Mesenchymal stem cell (in vitro differentiated cells and primary cell): Measurements from ENCODE around the gene ADAMTS20.

ENCODE experiments used
- DNase-seq: peaks from one replicate; pipeline ENCODE4 v3.0.0-alpha.2; 2013
- H2AFZ ChIP-seq: one replicate; pipeline ENCODE4 v1.6.1; 2013; ENCODE audit warnings: low read depth, mild to moderate bottlenecking, control low read depth, inconsistent platforms, low read length, moderate library complexity
- H2AK5ac ChIP-seq: 2 replicates; pipeline ENCODE4 v1.6.1; 2013; ENCODE audit warnings: low read length, moderate library complexity, mild to moderate bottlenecking, inconsistent platforms; ENCODE audit not compliant: severe bottlenecking
- H2BK120ac ChIP-seq: one replicate; pipeline ENCODE4 v1.6.1; 2013; ENCODE audit warnings: low read depth, mild to moderate bottlenecking, inconsistent platforms, low read length, moderate library complexity
- H2BK12ac ChIP-seq, 2 experiments: one replicate each; pipeline ENCODE4 v1.6.1; 2013; ENCODE audit warnings: inconsistent platforms in 2 of 2, low read length in 2 of 2, mild to moderate bottlenecking in 2 of 2, moderate library complexity in 2 of 2, control low read depth in 1 of 2
- H2BK15ac ChIP-seq: one replicate; pipeline ENCODE4 v1.6.1; 2013; ENCODE audit warnings: mild to moderate bottlenecking, low read depth, inconsistent platforms; ENCODE audit not compliant: poor library complexity, severe bottlenecking
- H2BK5ac ChIP-seq: 2 replicates; pipeline ENCODE4 v1.6.1; 2013; ENCODE audit warnings: low read depth, mild to moderate bottlenecking, low read length, control low read depth, inconsistent platforms; ENCODE audit not compliant: poor library complexity, severe bottlenecking
- H3K14ac ChIP-seq, 2 experiments: one replicate each; pipeline ENCODE4 v1.6.1; 2013; ENCODE audit warnings: inconsistent platforms in 2 of 2, low read length in 2 of 2, control low read depth in 1 of 2, mild to moderate bottlenecking in 1 of 2, moderate library complexity in 1 of 2
- H3K18ac ChIP-seq, 2 experiments: one replicate each; pipeline ENCODE4 v1.6.1; 2013; ENCODE audit warnings: inconsistent platforms in 2 of 2, low read length in 2 of 2, control low read depth in 1 of 2, low read depth in 1 of 2, mild to moderate bottlenecking in 1 of 2
- H3K23ac ChIP-seq, 2 experiments: one replicate each; pipeline ENCODE4 v1.6.1; 2013; ENCODE audit warnings: inconsistent platforms in 2 of 2, low read length in 2 of 2, mild to moderate bottlenecking in 2 of 2, moderate library complexity in 2 of 2, control low read depth in 1 of 2
- H3K27ac ChIP-seq: 2 replicates; pipeline ENCODE4 v1.5.1; 2013; ENCODE audit warnings: mild to moderate bottlenecking, moderate library complexity, low read length, control low read depth, inconsistent platforms; ENCODE audit not compliant: poor library complexity, severe bottlenecking
- H3K27me3 ChIP-seq, 2 experiments: 2 replicates each; pipeline versions ENCODE4 v1.6.1 to v1.7.0; 2013; ENCODE audit warnings: low read length in 2 of 2, mild to moderate bottlenecking in 2 of 2, moderate library complexity in 2 of 2, control low read depth in 1 of 2, inconsistent platforms in 1 of 2; ENCODE audit not compliant: control insufficient read depth in 1 of 2, insufficient read depth in 1 of 2
- H3K36me3 ChIP-seq, 2 experiments: 2 replicates each; pipeline versions ENCODE4 v1.6.1 to v1.7.0; 2013; ENCODE audit warnings: low read length in 2 of 2, control low read depth in 1 of 2, inconsistent platforms in 1 of 2, low read depth in 1 of 2, mild to moderate bottlenecking in 1 of 2; ENCODE audit not compliant: insufficient read depth in 2 of 2, control insufficient read depth in 1 of 2
- H3K4ac ChIP-seq, 2 experiments: one replicate each; pipeline ENCODE4 v1.6.1; 2013; ENCODE audit warnings: inconsistent platforms in 2 of 2, low read length in 2 of 2, mild to moderate bottlenecking in 2 of 2, moderate library complexity in 2 of 2, control low read depth in 1 of 2, low read depth in 1 of 2
- H3K4me1 ChIP-seq: 2 replicates; pipeline ENCODE4 v1.6.1; 2013; ENCODE audit warnings: low read depth, low read length, control low read depth; ENCODE audit not compliant: control insufficient read depth, insufficient read depth
- H3K4me2 ChIP-seq: 2 replicates; pipeline ENCODE4 v1.6.1; 2013; ENCODE audit warnings: low read length, mild to moderate bottlenecking, inconsistent platforms; ENCODE audit not compliant: poor library complexity, severe bottlenecking
- H3K4me3 ChIP-seq, 2 experiments: 2 replicates each; pipeline versions ENCODE4 v1.5.1 to v1.7.0; 2013; ENCODE audit warnings: low read length in 2 of 2, mild to moderate bottlenecking in 2 of 2, control low read depth in 1 of 2, low read depth in 1 of 2; ENCODE audit not compliant: insufficient read depth in 1 of 2
- H3K79me1 ChIP-seq: replicated peaks from 2 replicates; pipeline ENCODE4 v1.6.1; 2013; ENCODE audit warnings: mild to moderate bottlenecking, control low read depth, low read length, inconsistent platforms; ENCODE audit not compliant: poor library complexity, severe bottlenecking
- H3K9ac ChIP-seq: 2 replicates; pipeline ENCODE4 v1.7.0; 2013; ENCODE audit warnings: mild to moderate bottlenecking, low read length, moderate library complexity
- H3K9me3 ChIP-seq: 2 replicates; pipeline ENCODE4 v1.7.0; 2013; ENCODE audit warnings: mild to moderate bottlenecking, low read length; ENCODE audit not compliant: control insufficient read depth
- H4K8ac ChIP-seq: one replicate; pipeline ENCODE4 v1.6.1; 2013; ENCODE audit warnings: inconsistent platforms, mild to moderate bottlenecking, low read length, moderate library complexity
- H4K91ac ChIP-seq: one replicate; pipeline ENCODE4 v1.6.1; 2013; ENCODE audit warnings: mild to moderate bottlenecking, low read length, inconsistent platforms
- WGBS: methylation state at CpG from one replicate; pipeline ENCODE4 v1.1.7; 2013; ENCODE audit warnings: mixed read lengths; 5-methylcytosine and 5-hydroxymethylcytosine counted together

ADAMTS20 gene

GRCh38 chr12:43338848-43339526 is 213.0 kb downstream of the ADAMTS20 start:
- H2BK12ac ChIP-seq: no peak overlapping the region
- no peak overlapping the region for H3K4me3 ChIP-seq
- no peaks in the 10 kb centered on the region for H3K79me1 ChIP-seq
- peaks cover 2% of the 10 kb centered on the region for H3K4me1 ChIP-seq
- no peak overlapping the region for H3K4ac ChIP-seq
- no peak overlapping the region for H4K91ac ChIP-seq
- no peak overlapping the region for H2BK5ac ChIP-seq
- no peaks in the 10 kb centered on the region for H3K27me3 ChIP-seq
- H2AK5ac ChIP-seq: peak overlapping the region; percentile 28
- peak; percentile 85 for DNase-seq
- no peaks in the 10 kb centered on the region for H3K36me3 ChIP-seq
- peak overlapping the region; percentile 92 for H3K27ac ChIP-seq
- H3K18ac ChIP-seq: no peak overlapping the region
- H3K9me3 ChIP-seq: peaks cover 1% of the 10 kb centered on the region
- peak overlapping the region; percentile 64 for H3K9ac ChIP-seq
- no peak overlapping the region for H3K14ac ChIP-seq
- no peak overlapping the region for H4K8ac ChIP-seq
- H3K23ac ChIP-seq: no peak overlapping the region
- H3K4me2 ChIP-seq: no peak overlapping the region
- no peak overlapping the region for H2AFZ ChIP-seq
- H2BK15ac ChIP-seq: no peak overlapping the region
- H2BK120ac ChIP-seq: no peak overlapping the region

- Histone ChIP-seq H2BK5ac (peak overlapping the region; percentile 66), H3K36me3 (no peaks in the 10 kb centered on the region), H2AFZ (no peak overlapping the region), H4K8ac (no peak overlapping the region), H3K27me3 (no peaks in the 10 kb centered on the region), H3K14ac (no peak overlapping the region), H3K9ac (peak overlapping the region; percentile 64), H3K4me3 (no peak overlapping the region), H3K18ac (no peak overlapping the region), H2BK120ac (no peak overlapping the region), H3K79me1 (no peaks in the 10 kb centered on the region), H2BK15ac (no peak overlapping the region), H3K4me2 (peak overlapping the region; percentile 30), H4K91ac (no peak overlapping the region), H2BK12ac (no peak overlapping the region), H3K9me3 (no peaks in the 10 kb centered on the region), H3K27ac (peak overlapping the region; percentile 92), H3K4me1 (peaks cover 2% of the 10 kb centered on the region), H3K23ac (no peak overlapping the region), H3K4ac (no peak overlapping the region), H2AK5ac (no peak overlapping the region)
- DNase-seq: no peak
- 83% methylated on average over 4 of the region's 4 CpGs for WGBS
Measured at GRCh38 chr12:43337571-43338444, 214.2 kb downstream of the ADAMTS20 start.

GRCh38 chr12:43336962-43337555 is 214.9 kb downstream of the ADAMTS20 start:
- Histone ChIP-seq H3K4ac (no peak overlapping the region), H4K91ac (no peak overlapping the region), H3K36me3 (no peaks in the 10 kb centered on the region), H2BK12ac (no peak overlapping the region), H3K79me1 (no peaks in the 10 kb centered on the region), H2AK5ac (peak overlapping the region; percentile 96), H3K18ac (no peak overlapping the region), H3K27ac (peak overlapping the region; percentile 88), H2BK5ac (peak overlapping the region; percentile 89), H4K8ac (no peak overlapping the region), H2BK15ac (no peak overlapping the region), H3K9ac (peak overlapping the region; percentile 70), H2AFZ (no peak overlapping the region), H2BK120ac (no peak overlapping the region), H3K27me3 (no peaks in the 10 kb centered on the region), H3K4me3 (no peak overlapping the region), H3K9me3 (peaks cover 4% of the 10 kb centered on the region), H3K4me1 (peaks cover 2% of the 10 kb centered on the region), H3K14ac (no peak overlapping the region), H3K23ac (no peak overlapping the region), H3K4me2 (no peak overlapping the region)
- DNase-seq: peak; percentile 38
- 0% methylated on average over 1 of the region's 1 CpG for WGBS

GRCh38 chr12:43333644-43334043 is 218.4 kb downstream of the ADAMTS20 start:
- H3K4me3 ChIP-seq: no peak overlapping the region
- no peak overlapping the region for H3K18ac ChIP-seq
- no peak overlapping the region for H3K9ac ChIP-seq
- H3K27ac ChIP-seq: no peak overlapping the region
- H2BK12ac ChIP-seq: no peak overlapping the region
- H3K14ac ChIP-seq: no peak overlapping the region
- H3K9me3 ChIP-seq: peaks cover 15% of the 10 kb centered on the region
- H2BK5ac ChIP-seq: no peak overlapping the region
- no peak overlapping the region for H2AK5ac ChIP-seq
- peaks cover 2% of the 10 kb centered on the region for H3K4me1 ChIP-seq
- H3K4me2 ChIP-seq: no peak overlapping the region
- no peak overlapping the region for H2AFZ ChIP-seq
- H3K27me3 ChIP-seq: no peaks in the 10 kb centered on the region
- no peak overlapping the region for H4K8ac ChIP-seq
- no peak overlapping the region for H4K91ac ChIP-seq
- no peak overlapping the region for H2BK15ac ChIP-seq
- H2BK120ac ChIP-seq: no peak overlapping the region
- H3K23ac ChIP-seq: no peak overlapping the region
- WGBS: 83% methylated on average over 1 of the region's 2 CpGs
- H3K4ac ChIP-seq: no peak overlapping the region
- no peak for DNase-seq
- no peaks in the 10 kb centered on the region for H3K36me3 ChIP-seq
- no peaks in the 10 kb centered on the region for H3K79me1 ChIP-seq
